Activated naive CD8-positive, alpha-beta T cell treated with anti-CD3 and anti-CD28 coated beads for 36 hours (primary cell): ENCODE results near the gene TMEM161A. TPM values are rescaled to one million over a fixed set of nuclear protein-coding genes. Genes with fewer than 3 reads are reported as not detected.

Experiments used
- DNase-seq: peaks from one replicate; pipeline ENCODE4 v3.0.0; 2021
- H3K27ac Mint-ChIP-seq: one replicate; pipeline ENCODE4 v1.8.0; 2022; ENCODE audit warnings: mild to moderate bottlenecking, moderate library complexity, mixed read lengths
- H3K27me3 Mint-ChIP-seq: one replicate; pipeline ENCODE4 v1.8.0; 2022; ENCODE audit warnings: mild to moderate bottlenecking, mixed read lengths
- H3K36me3 Mint-ChIP-seq: one replicate; pipeline ENCODE4 v1.8.0; 2021; ENCODE audit warnings: mild to moderate bottlenecking, mixed read lengths
- H3K4me1 Mint-ChIP-seq: one replicate; pipeline ENCODE4 v1.8.0; 2021; ENCODE audit warnings: mixed read lengths
- H3K4me3 Mint-ChIP-seq: one replicate; pipeline ENCODE4 v1.8.0; 2022; ENCODE audit warnings: mild to moderate bottlenecking, moderate library complexity, mixed read lengths
- H3K9me3 Mint-ChIP-seq: one replicate; pipeline ENCODE4 v1.8.0; 2022; ENCODE audit warnings: mixed read lengths
- total RNA-seq, 2 experiments: library from RNA; stranded (reverse); gene quantifications; one replicate each; pipeline ENCODE4 v1.2.3, GENCODE V29; 2021

TMEM161A gene
- total RNA-seq, 2 experiments from 2014 or later = 24.2 to 25.8 TPM

DNA sequence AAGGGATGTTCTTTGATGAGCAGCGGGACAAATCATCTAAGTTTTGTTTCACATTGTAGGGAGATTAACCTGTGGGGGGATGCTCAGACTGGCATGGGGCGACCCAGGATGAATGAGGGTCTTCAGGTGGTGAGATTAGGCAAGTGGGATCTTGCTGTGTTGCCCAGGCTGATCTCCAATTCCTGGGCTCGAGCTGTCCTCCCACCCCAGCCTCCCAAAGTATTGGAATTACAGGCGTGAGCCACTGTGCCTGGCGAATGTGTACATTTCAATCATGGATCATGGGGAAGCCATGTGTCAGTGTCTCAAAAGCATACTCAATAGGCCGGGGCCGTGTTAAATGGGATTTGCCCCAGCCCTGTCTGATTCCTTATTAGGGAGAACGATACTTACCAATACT lies 66.4 kb downstream of the TMEM161A start:
- no peak for DNase-seq
- Mint-ChIP-seq H3K27me3 (no peaks in the 10 kb centered on the region), H3K9me3 (no peaks in the 10 kb centered on the region), H3K36me3 (no peaks in the 10 kb centered on the region), H3K4me3 (no peak overlapping the region), H3K27ac (no peak overlapping the region), H3K4me1 (peaks cover 11% of the 10 kb centered on the region)

Other genes starting within 250 kb of the TMEM161A start
- under 1 TPM; 0.19 to 0.28 TPM for gene CERS1, start 242.3 kb downstream of the TMEM161A start, total RNA-seq
- gene COPE, start 219.1 kb downstream of the TMEM161A start, total RNA-seq = 100 to 1,000 TPM; 169 to 174 TPM
- gene DDX49, start 218.8 kb downstream of the TMEM161A start, total RNA-seq = 10 to 100 TPM; 87.4 to 89.2 TPM
- not detected for gene HOMER3, start 197.3 kb downstream of the TMEM161A start, total RNA-seq
- gene SUGP2, start 105.0 kb downstream of the TMEM161A start, total RNA-seq = 10 to 100 TPM; 74.2 to 81.8 TPM
- gene ARMC6, start 104.9 kb downstream of the TMEM161A start, total RNA-seq = 10 to 100 TPM; 51.3 to 54.0 TPM
- gene SLC25A42, start 74.5 kb downstream of the TMEM161A start, total RNA-seq = 10 to 100 TPM in 1 of 2 experiments, 1 to 10 TPM in 1; 8.0 to 10.3 TPM
- 1 to 10 TPM; 1.6 to 2.3 TPM for gene MEF2B, start 31.8 kb upstream of the TMEM161A start, total RNA-seq
- 10 to 100 TPM; 29.8 to 31.1 TPM for gene BORCS8, start 53.7 kb upstream of the TMEM161A start, total RNA-seq
- gene RFXANK, start 53.8 kb upstream of the TMEM161A start, total RNA-seq = 10 to 100 TPM; 84.6 to 85.4 TPM
- gene NR2C2AP, start 64.9 kb upstream of the TMEM161A start, total RNA-seq = 10 to 100 TPM; 46.0 to 47.6 TPM
- not detected for gene NCAN, start 73.5 kb upstream of the TMEM161A start, total RNA-seq
- gene TM6SF2, start 134.8 kb upstream of the TMEM161A start, total RNA-seq = not detected
- gene SUGP1, start 182.0 kb upstream of the TMEM161A start, total RNA-seq = 10 to 100 TPM; 58.2 to 59.4 TPM
- gene MAU2, start 182.4 kb upstream of the TMEM161A start, total RNA-seq = 10 to 100 TPM; 39.5 to 39.9 TPM